Loucy (cell line): ENCODE measurements around the gene RPTOR.
A peak's percentile ranks its signal among the peaks of the same experiment; 100 is the strongest.

ENCODE experiments used
- H2AFZ ChIP-seq: fragments of 200-600 bp; sonication (generic); 2 replicates; pipeline ENCODE4 v1.6.0; 2016; ENCODE audit warnings: antibody characterized with exemption, mild to moderate bottlenecking, low read length, moderate library complexity
- H3F3A ChIP-seq: fragments of 200-600 bp; 2 replicates; pipeline ENCODE4 v1.6.0; 2016; ENCODE audit warnings: antibody characterized with exemption, low read depth, mild to moderate bottlenecking
- H3K27me3 ChIP-seq: fragments of 200-600 bp; sonication (generic); 2 replicates; pipeline ENCODE4 v1.6.1; 2014; ENCODE audit warnings: low read length, mild to moderate bottlenecking; ENCODE audit not compliant: insufficient read depth, poor library complexity, severe bottlenecking
- H3K36me3 ChIP-seq: fragments of 200-600 bp; sonication (generic); 2 replicates; pipeline ENCODE4 v1.6.1; 2016; ENCODE audit warnings: low read length; ENCODE audit not compliant: insufficient read depth
- H3K4me1 ChIP-seq: fragments of 200-600 bp; sonication (generic); 2 replicates; pipeline ENCODE4 v1.5.1; 2014; ENCODE audit warnings: low read length, mild to moderate bottlenecking; ENCODE audit not compliant: insufficient read depth, poor library complexity, severe bottlenecking
- H3K4me2 ChIP-seq: fragments of 200-600 bp; sonication (generic); 2 replicates; pipeline ENCODE4 v1.6.0; 2014; ENCODE audit warnings: antibody characterized with exemption, low read length, low read depth, mild to moderate bottlenecking; ENCODE audit not compliant: poor library complexity, severe bottlenecking
- H3K4me3 ChIP-seq: fragments of 200-600 bp; sonication (generic); 2 replicates; pipeline ENCODE4 v1.5.1; 2014; ENCODE audit warnings: low read length, mild to moderate bottlenecking, mixed read lengths; ENCODE audit not compliant: poor library complexity, severe bottlenecking
- H3K79me2 ChIP-seq: fragments of 200-600 bp; sonication (generic); 2 replicates; pipeline ENCODE4 v1.6.1; 2014; ENCODE audit warnings: low read length; ENCODE audit not compliant: insufficient read depth
- H3K9ac ChIP-seq: fragments of 200-600 bp; sonication (generic); 2 replicates; pipeline ENCODE4 v1.6.0; 2014; ENCODE audit warnings: mild to moderate bottlenecking, low read depth, low read length, moderate library complexity; ENCODE audit not compliant: poor library complexity, severe bottlenecking
- H3K9me2 ChIP-seq: fragments of 200-600 bp; sonication (generic); replicated peaks from 2 replicates; pipeline ENCODE4 v1.6.1; 2016; ENCODE audit warnings: low read depth, low read length, mixed read lengths
- H3K9me3 ChIP-seq: fragments of 200-600 bp; sonication (generic); 2 replicates; pipeline ENCODE4 v1.6.1; 2014; ENCODE audit warnings: mild to moderate bottlenecking, antibody characterized with exemption, low read length, low read depth; ENCODE audit not compliant: insufficient read depth
- H4K20me1 ChIP-seq: fragments of 200-600 bp; sonication (generic); 2 replicates; pipeline ENCODE4 v1.6.0; 2014; ENCODE audit warnings: antibody characterized with exemption, low read length, mild to moderate bottlenecking; ENCODE audit not compliant: insufficient read depth, poor library complexity, severe bottlenecking
- CTCF ChIP-seq: fragments of 200-600 bp; sonication (generic); conservative IDR thresholded peaks from 2 replicates; pipeline ENCODE4 v1.5.1; 2014; ENCODE audit warnings: mild to moderate bottlenecking, antibody characterized with exemption, low read length
- EZH2phosphoT487 ChIP-seq: fragments of 200-600 bp; IDR thresholded peaks from 2 replicates; pipeline ENCODE4 v1.6.1; 2018; ENCODE audit warnings: antibody characterized with exemption, mild to moderate bottlenecking, moderate library complexity, borderline replicate concordance

Gene RPTOR

DNA sequence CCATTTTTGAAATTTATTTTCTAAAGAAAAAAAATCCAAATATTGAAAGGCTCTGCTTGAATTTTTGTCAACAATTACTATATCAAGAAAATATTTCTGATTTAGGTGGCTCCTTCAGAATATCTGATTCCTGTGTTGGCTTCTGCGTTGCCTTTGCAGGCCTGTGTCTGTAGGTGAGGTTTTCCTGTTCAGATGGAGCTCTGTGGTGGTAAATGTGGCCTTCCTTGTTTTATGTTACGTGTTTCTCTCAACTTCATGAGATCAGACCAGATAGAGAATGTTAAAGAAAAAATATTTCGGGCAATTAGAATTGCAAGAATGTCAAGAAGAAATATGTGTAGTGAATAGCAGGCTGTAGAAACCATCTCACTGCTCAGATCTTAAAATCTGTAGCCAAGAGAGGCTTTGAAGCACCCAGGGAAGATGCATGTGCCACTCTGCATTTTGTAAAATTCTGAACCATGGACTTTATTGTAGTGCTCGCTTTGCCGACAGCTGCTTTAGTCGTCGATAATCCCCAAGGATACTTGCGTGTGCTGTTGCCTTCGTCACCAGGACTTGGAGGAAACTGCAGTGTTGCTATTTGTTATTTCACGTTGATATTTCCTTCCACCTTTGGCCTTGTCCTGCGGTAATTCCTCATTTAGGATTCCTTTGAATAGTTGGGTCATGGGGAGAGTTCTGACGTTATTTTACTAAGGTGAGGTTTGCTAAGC is 69.9 kb downstream of the RPTOR start:
- TF ChIP-seq EZH2phosphoT487 (no peak), CTCF (no peak)

DNA sequence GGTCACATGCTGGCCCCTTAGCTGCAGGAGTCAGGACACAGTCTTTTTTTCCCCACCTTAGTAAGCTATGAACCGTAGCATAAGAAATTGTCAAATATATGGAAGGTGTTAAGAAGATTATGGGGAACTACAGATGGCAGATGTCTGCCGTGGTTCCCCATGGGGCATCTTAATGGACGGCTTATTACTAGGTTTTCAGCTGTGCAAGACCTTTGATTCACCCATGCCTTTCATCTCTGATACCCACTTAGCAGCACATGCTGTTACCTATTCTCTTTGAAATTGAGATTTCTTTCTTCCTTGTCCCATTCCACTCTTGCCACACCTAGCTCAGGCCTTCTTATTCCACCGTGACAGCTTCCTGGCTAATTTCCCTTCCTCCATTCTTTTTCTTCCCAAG is 70.7 kb downstream of the RPTOR start:
- TF ChIP-seq CTCF (no peak), EZH2phosphoT487 (no peak)
- no peak overlapping the region for H3K4me3 ChIP-seq
- no peaks in the 10 kb centered on the region for H3K9me3 ChIP-seq
- H3K4me1 ChIP-seq, result peaks cover 18% of the 10 kb centered on the region
- peaks cover 68% of the 10 kb centered on the region for H3K79me2 ChIP-seq
- 0 out of 2 replicates have a peak, but pooled peaks cover 2% of the 10 kb centered on the region for H3F3A ChIP-seq
- H4K20me1 ChIP-seq, result no peaks in the 10 kb centered on the region
- H3K27me3 ChIP-seq, result no peaks in the 10 kb centered on the region
- H2AFZ ChIP-seq, result no peak overlapping the region
- peaks cover 3% of the 10 kb centered on the region; the same call in 1 of the 2 replicates for H3K36me3 ChIP-seq
- H3K4me2 ChIP-seq, result no peak overlapping the region
- H3K9ac ChIP-seq, result no peak overlapping the region
- H3K9me2 ChIP-seq, result no peaks in the 10 kb centered on the region

More for the DNA sequence above, 69.9 kb downstream of the RPTOR start:
- H3K27me3 ChIP-seq, result no peaks in the 10 kb centered on the region
- H3K79me2 ChIP-seq, result peaks cover 68% of the 10 kb centered on the region
- peaks cover under 1% of the 10 kb centered on the region; the same call in 1 of the 2 replicates for H3K36me3 ChIP-seq
- H3K9me2 ChIP-seq, result no peaks in the 10 kb centered on the region
- peak overlapping the region; percentile 5 for H3K4me2 ChIP-seq
- no peaks in the 10 kb centered on the region for H4K20me1 ChIP-seq
- 0 out of 2 replicates have a peak, but pooled peaks cover 2% of the 10 kb centered on the region for H3F3A ChIP-seq
- H3K9ac ChIP-seq, result no peak overlapping the region
- no peak overlapping the region for H2AFZ ChIP-seq
- H3K4me1 ChIP-seq, result peaks cover 25% of the 10 kb centered on the region
- H3K9me3 ChIP-seq, result no peaks in the 10 kb centered on the region
- H3K4me3 ChIP-seq, result no peak overlapping the region

DNA sequence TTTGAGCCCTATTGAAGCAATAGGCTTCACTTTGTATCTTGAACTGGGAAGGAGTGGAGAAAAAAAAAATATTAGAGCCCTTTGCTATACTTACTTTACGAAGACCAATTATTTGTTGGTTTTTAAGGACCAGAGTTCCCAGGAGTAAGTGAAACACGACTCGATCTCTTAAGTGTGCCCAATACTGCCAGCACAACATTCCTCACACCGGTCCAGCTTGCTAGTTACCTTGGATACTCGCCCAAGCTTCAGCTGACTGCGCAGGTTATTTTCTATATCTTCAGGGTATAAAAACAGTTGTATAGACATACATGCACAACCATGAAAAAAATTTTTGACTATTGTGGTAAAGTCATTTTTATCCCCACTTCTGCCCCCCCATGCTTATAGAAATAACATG is 72.1 kb downstream of the RPTOR start:
- Histone ChIP-seq H3K4me2 (no peak overlapping the region), H3K27me3 (no peaks in the 10 kb centered on the region), H3K4me3 (no peak overlapping the region), H2AFZ (no peak overlapping the region), H3K4me1 (peaks cover 28% of the 10 kb centered on the region), H3K9ac (no peak overlapping the region), H3K79me2 (peaks cover 71% of the 10 kb centered on the region), H3K9me2 (no peaks in the 10 kb centered on the region), H3K9me3 (no peaks in the 10 kb centered on the region), H4K20me1 (no peaks in the 10 kb centered on the region), H3F3A (0 out of 2 replicates have a peak, but pooled peaks cover 2% of the 10 kb centered on the region), H3K36me3 (peaks cover 3% of the 10 kb centered on the region; the same call in 1 of the 2 replicates)
- no peak for TF ChIP-seq CTCF
- no peak for TF ChIP-seq EZH2phosphoT487
